AG09309 (cell line): ENCODE results near the gene LCLAT1.

ENCODE experiments used
- DNase-seq: peaks from one replicate; pipeline ENCODE4 v3.0.0-alpha.2; 2010; ENCODE audit warnings: low read depth
- H3K4me3 ChIP-seq: 2 replicates; pipeline ENCODE4 v1.5.1; 2011; ENCODE audit warnings: mild to moderate bottlenecking, low read depth, low read length, moderate library complexity; ENCODE audit not compliant: control insufficient read depth
- TF ChIP-seq, protein P1 (sequence below): IDR thresholded peaks from 2 replicates; pipeline ENCODE4 v1.5.1; 2011; ENCODE audit warnings: mild to moderate bottlenecking, low read depth, low read length, inconsistent platforms; ENCODE audit not compliant: insufficient read depth, control insufficient read depth; ENCODE audit errors: missing control alignments

The LCLAT1 gene

DNA sequence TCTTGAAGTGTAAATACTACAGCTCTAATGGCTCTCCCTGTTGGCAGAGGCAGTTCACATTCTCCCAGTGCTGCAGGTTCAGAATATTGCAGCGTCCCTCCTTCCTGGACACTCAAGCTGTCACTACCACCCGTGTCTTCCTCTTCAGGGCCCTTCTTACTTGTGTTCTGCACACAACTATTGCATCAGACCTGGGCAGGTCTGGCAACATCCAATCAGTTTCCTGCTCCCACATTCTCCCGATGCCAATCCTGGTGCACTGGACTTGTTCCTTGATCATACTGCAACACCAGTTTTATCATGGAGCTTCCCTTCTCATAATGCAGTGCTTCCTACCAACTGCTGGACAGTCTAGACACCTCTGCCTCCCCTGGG is 198.7 kb downstream of the LCLAT1 start:
- no peak for DNase-seq
- H3K4me3 ChIP-seq: no peak overlapping the region
- TF ChIP-seq, protein P1, sequence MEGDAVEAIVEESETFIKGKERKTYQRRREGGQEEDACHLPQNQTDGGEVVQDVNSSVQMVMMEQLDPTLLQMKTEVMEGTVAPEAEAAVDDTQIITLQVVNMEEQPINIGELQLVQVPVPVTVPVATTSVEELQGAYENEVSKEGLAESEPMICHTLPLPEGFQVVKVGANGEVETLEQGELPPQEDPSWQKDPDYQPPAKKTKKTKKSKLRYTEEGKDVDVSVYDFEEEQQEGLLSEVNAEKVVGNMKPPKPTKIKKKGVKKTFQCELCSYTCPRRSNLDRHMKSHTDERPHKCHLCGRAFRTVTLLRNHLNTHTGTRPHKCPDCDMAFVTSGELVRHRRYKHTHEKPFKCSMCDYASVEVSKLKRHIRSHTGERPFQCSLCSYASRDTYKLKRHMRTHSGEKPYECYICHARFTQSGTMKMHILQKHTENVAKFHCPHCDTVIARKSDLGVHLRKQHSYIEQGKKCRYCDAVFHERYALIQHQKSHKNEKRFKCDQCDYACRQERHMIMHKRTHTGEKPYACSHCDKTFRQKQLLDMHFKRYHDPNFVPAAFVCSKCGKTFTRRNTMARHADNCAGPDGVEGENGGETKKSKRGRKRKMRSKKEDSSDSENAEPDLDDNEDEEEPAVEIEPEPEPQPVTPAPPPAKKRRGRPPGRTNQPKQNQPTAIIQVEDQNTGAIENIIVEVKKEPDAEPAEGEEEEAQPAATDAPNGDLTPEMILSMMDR: no peak

DNA sequence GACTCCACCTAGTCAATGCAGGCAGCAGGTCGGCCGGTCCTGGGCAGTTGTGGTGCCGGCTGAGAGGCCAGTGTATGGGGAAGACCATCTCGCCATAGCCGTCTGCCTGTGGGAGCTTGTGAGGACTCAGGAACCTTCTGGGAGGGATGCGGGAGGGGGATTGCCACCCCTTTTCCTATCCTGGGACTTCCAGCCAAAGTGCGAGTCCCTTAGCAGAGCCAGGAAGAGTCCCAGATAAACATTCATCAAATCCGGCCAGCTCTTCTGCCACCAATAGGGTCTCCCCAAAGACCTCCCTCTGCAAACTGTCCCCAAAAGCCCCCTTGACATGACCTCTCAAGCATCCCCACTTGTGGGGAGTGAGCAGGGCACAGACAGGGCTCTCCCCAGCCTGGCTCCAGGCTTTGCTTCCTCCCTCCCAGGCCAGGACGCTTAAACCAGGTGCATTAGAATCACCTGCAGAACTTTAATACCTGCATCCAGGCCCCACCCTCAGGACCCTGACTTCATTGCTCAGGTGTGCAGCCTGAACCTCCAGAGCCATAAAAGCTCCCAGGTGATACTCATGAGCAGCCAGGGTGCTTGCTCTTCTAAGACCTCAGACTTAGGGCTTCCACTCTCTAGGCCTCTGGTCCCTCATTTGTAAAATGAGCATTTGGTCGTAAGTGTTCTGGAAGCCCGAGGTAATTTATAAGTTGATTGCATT is 200.9 kb downstream of the LCLAT1 start:
- TF ChIP-seq, protein P1: no peak
- no peak for DNase-seq
- no peak overlapping the region for H3K4me3 ChIP-seq

DNA sequence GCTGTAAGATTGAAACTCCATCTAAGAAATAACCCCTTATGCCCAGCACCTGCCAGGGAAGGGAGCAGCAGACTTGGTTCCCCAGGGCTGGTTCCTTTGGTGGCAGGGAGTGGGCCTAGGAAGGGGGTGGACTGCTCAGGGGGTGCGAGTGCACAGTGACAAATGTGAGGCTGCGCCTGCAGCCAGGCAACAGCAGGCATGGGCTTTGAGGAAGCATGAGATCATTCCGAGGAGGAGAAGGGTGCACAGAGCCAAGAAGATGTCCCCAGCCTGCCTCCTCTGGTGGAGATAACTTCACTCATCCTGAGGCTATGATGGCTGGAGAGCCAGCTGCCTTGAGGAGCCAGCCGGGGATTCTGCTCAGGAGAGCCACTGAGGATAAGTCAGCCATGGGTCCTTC is 202.2 kb downstream of the LCLAT1 start:
- TF ChIP-seq, protein P1: no peak
- no peak for DNase-seq
- H3K4me3 ChIP-seq: no peak overlapping the region

- TF ChIP-seq, protein P1: no peak
- no peak for DNase-seq
- H3K4me3 ChIP-seq: no peak overlapping the region
Measured at GRCh38 chr2:30649828-30650227, 202.8 kb downstream of the LCLAT1 start.

DNA sequence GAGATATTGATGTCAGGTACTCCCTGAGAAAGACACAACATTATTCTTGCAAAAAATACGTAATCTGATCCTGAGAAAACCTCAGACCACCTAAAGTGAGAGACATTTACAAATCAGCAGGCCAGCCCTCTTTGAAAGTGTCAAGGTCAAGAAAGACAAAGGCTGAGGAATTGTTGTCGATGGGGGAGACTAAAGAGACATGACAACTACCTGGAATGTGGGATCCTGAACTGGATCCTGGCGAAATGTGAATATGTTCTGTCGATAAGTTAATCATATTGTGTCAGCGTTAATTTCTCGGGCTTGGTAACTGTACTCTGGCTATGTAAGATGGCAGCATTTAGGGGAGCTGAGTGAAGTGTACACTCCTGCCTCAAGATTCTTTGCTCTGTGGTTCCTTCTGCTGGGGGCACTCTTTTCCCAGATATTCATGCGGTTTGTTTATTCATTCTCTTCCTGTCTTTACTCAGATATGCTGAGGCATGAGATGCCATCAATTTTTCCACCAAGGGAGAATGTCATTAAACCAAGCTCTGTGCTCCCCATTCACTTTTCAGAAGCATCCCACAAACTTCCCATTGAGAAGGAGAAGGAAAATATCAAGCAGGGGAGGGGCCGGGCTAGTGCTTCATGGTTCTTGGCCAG is 205.3 kb downstream of the LCLAT1 start:
- DNase-seq: no peak
- no peak overlapping the region for H3K4me3 ChIP-seq
- TF ChIP-seq, protein P1: no peak

DNA sequence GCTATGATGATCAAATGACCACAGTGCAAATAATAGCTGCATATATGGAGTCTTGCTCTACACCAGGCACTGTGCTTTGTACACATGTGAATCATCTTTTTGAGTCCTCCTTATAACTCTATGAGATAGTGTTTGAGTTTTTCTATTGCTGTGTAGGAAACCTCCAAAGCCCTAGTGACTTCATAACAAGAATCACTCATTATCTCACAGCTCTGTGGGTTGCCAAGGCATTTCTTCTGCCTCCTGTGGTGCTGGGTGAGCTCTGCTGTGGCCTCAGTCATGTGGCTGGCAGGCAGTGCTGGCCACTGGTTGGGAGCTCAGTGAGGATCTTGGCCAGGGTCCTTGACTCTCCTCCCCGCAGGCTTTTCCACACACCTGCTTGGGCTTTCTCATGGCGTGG is 206.8 kb downstream of the LCLAT1 start:
- no peak for DNase-seq
- TF ChIP-seq, protein P1: no peak
- no peak overlapping the region for H3K4me3 ChIP-seq
